PC-3 (cell line): Measurements from ENCODE around the gene GABRB3. TPM values are rescaled to one million over a fixed set of nuclear protein-coding genes. Genes with fewer than 3 reads are reported as not detected.

Experiments used
- ATAC-seq: fragments of 200-7000 bp; cut with Tn5 transposase; 2 replicates; pipeline ENCODE4 v1.9.1; 2020; ENCODE audit warnings: mild to moderate bottlenecking, moderate library complexity
- BruUV-seq: library from RNA; stranded (reverse); fragments of 400-500 nt; replicated peaks from 2 replicates; lab custom pipeline; 2021; lab: Mats Ljungman, UMichigan
- CTCF ChIA-PET: fragments of 300-600 bp; sonication (Branson Sonifier 250); formaldehyde crosslinking; loops from one replicate; lab custom pipeline; 2022; ENCODE audit warnings: antibody characterized with exemption; lab: Charles Lee
- POLR2A ChIA-PET: fragments of 300-600 bp; sonication (Branson Sonifier 250); formaldehyde crosslinking; loops from one replicate; lab custom pipeline; 2022; ENCODE audit warnings: antibody characterized with exemption; ENCODE audit not compliant: unreplicated experiment; lab: Charles Lee
- DNase-seq: peaks from one replicate; pipeline ENCODE4 v3.0.0-alpha.2; 2015
- H2AFZ ChIP-seq: fragments of 300-600 bp; sonication (generic); 2 replicates; pipeline ENCODE4 v1.6.0; 2016; ENCODE audit warnings: antibody characterized with exemption, low read length
- H3F3A ChIP-seq: fragments of 300-600 bp; sonication (generic); one replicate; pipeline ENCODE4 v1.6.0; 2017; ENCODE audit warnings: antibody characterized with exemption, low read length, control low read depth, mild to moderate bottlenecking; ENCODE audit not compliant: unreplicated experiment
- H3K27ac ChIP-seq: fragments of 300-600 bp; sonication (generic); 2 replicates; pipeline ENCODE4 v1.5.1; 2016; ENCODE audit warnings: mild to moderate bottlenecking, low read length
- H3K27me3 ChIP-seq: fragments of 300-600 bp; sonication (generic); 2 replicates; pipeline ENCODE4 v1.6.1; 2016; ENCODE audit warnings: low read length, mixed read lengths
- H3K36me3 ChIP-seq: fragments of 300-600 bp; sonication (generic); 2 replicates; pipeline ENCODE4 v1.6.1; 2016; ENCODE audit warnings: low read depth, mixed run types, low read length, mixed read lengths
- H3K4me1 ChIP-seq: fragments of 300-600 bp; sonication (generic); 2 replicates; pipeline ENCODE4 v1.5.1; 2016; ENCODE audit warnings: low read length; ENCODE audit not compliant: insufficient read depth
- H3K4me2 ChIP-seq: fragments of 300-600 bp; sonication (generic); 2 replicates; pipeline ENCODE4 v1.6.0; 2016; ENCODE audit warnings: low read length
- H3K4me3 ChIP-seq: fragments of 300-600 bp; sonication (generic); 2 replicates; pipeline ENCODE4 v1.5.1; 2016; ENCODE audit warnings: mild to moderate bottlenecking, low read length, mixed read lengths
- H3K79me2 ChIP-seq: fragments of 300-600 bp; sonication (generic); 2 replicates; pipeline ENCODE4 v1.6.1; 2017; ENCODE audit warnings: low read length, mixed read lengths
- H3K9ac ChIP-seq: fragments of 300-600 bp; sonication (generic); 2 replicates; pipeline ENCODE4 v1.6.0; 2016; ENCODE audit warnings: mild to moderate bottlenecking, low read length
- H3K9me2 ChIP-seq: fragments of 300-600 bp; sonication (generic); replicated peaks from 2 replicates; pipeline ENCODE4 v1.6.1; 2016; ENCODE audit warnings: mixed run types, low read length, mixed read lengths
- H3K9me3 ChIP-seq: fragments of 300-600 bp; sonication (generic); 2 replicates; pipeline ENCODE4 v1.6.1; 2016; ENCODE audit warnings: low read length, mixed read lengths
- H4K20me1 ChIP-seq: fragments of 300-600 bp; sonication (generic); 2 replicates; pipeline ENCODE4 v1.6.1; 2016; ENCODE audit warnings: low read length, mixed read lengths
- EZH2 ChIP-seq: fragments of 300-600 bp; sonication (generic); IDR thresholded peaks from one replicate; pipeline ENCODE4 v1.6.1; 2017; ENCODE audit warnings: antibody characterized with exemption, mild to moderate bottlenecking, low read length; ENCODE audit not compliant: unreplicated experiment
- EZH2phosphoT487 ChIP-seq: fragments of 300-600 bp; sonication (generic); IDR thresholded peaks from 2 replicates; pipeline ENCODE4 v1.6.1; 2018; ENCODE audit warnings: mild to moderate bottlenecking, antibody characterized with exemption, low read length, borderline replicate concordance
- intact Hi-C: fragments of 100-400 bp; cut with micrococcal nuclease; formaldehyde crosslinking; loops from 2 replicates; pipeline ENCODE4 v1.9.0; 2023
- total RNA-seq: library from RNA; depleted of rRNA; stranded (reverse); fragments of >200 nt; gene quantifications from 2 replicates; pipeline ENCODE4 v1.2.3, GENCODE V29; 2014
- TF ChIP-seq, protein P1 (sequence below): fragments of 300-600 bp; sonication (generic); conservative IDR thresholded peaks from 2 replicates; pipeline ENCODE4 v1.5.1; 2017; ENCODE audit warnings: antibody characterized with exemption, low read depth, mild to moderate bottlenecking, low read length

GABRB3 gene
- total RNA-seq, 1 experiment from 2014 or later: 6.1 TPM

DNA sequence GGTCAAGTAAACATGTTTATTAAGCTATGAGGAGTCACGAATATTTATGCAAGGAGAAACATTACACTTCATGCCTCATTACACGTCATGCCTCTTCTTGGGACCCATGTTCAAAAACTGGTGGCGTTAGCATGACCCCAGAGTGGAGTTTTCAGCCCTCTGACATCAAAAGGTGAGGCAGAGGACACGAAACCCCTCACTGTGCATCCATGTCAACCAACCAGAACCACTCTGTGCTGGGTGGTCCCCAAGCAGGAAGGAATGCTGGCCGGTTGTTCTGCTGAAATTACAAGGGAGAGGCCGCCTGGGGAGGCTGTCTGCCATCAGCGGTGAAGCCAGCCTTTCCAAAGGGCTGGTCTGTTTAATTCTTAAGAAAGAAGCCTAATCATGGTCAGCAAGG lies 83.4 kb downstream of the GABRB3 start:
- Histone ChIP-seq H3K27ac (no peak overlapping the region), H4K20me1 (no peaks in the 10 kb centered on the region), H3K9me3 (peaks cover 7% of the 10 kb centered on the region; the same call in 1 of the 2 replicates), H3K4me3 (no peak overlapping the region), H3K4me1 (no peaks in the 10 kb centered on the region), H3K9ac (no peak overlapping the region), H3K9me2 (no peaks in the 10 kb centered on the region), H3F3A (no peaks in the 10 kb centered on the region), H3K27me3 (0 out of 2 replicates have a peak, but pooled peaks cover 3% of the 10 kb centered on the region), H3K79me2 (no peaks in the 10 kb centered on the region), H2AFZ (no peak overlapping the region), H3K36me3 (no peaks in the 10 kb centered on the region), H3K4me2 (no peak overlapping the region)
- DNase-seq (no peak), ATAC-seq (no peak)
- TF ChIP-seq EZH2 (no peak), EZH2phosphoT487 (no peak)
- TF ChIP-seq, protein P1, sequence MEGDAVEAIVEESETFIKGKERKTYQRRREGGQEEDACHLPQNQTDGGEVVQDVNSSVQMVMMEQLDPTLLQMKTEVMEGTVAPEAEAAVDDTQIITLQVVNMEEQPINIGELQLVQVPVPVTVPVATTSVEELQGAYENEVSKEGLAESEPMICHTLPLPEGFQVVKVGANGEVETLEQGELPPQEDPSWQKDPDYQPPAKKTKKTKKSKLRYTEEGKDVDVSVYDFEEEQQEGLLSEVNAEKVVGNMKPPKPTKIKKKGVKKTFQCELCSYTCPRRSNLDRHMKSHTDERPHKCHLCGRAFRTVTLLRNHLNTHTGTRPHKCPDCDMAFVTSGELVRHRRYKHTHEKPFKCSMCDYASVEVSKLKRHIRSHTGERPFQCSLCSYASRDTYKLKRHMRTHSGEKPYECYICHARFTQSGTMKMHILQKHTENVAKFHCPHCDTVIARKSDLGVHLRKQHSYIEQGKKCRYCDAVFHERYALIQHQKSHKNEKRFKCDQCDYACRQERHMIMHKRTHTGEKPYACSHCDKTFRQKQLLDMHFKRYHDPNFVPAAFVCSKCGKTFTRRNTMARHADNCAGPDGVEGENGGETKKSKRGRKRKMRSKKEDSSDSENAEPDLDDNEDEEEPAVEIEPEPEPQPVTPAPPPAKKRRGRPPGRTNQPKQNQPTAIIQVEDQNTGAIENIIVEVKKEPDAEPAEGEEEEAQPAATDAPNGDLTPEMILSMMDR: no peak
- POLR2A ChIA-PET: no interaction called here
- CTCF ChIA-PET: no interaction called here
- intact Hi-C loops: no loop called here
- BruUV-seq: no TSS peak

DNA sequence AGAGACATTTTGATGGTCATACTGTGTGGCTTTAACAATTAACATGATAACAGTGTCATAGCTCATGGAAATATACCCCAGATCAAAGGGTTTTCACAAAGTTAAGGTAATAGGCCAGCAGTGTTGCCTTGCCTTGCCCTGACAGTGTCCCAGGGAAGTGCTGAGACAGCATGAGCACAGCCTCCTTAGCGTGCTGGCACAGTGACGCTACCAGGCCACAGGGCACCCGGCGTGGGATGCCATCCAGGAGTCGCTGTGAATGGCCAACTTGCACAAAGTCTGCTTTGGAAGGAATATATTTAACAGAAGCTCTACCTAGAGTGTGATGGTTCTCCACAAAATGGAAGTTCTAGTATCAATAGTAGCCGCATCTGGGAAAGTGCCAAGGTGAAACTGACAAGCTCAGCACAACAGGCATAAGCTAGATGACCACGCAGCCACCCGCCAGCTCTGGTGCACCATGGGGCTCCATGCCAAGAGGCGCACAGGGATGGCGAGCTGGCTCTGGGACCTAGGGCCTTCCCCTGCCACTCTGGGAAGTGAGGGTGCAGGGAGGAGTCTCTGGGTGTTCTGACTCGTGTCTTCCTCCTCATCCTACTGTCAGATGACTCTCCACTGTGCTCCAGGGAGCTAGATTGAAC lies 86.2 kb downstream of the GABRB3 start:
- Histone ChIP-seq H4K20me1 (no peaks in the 10 kb centered on the region), H3K9me2 (no peaks in the 10 kb centered on the region), H3K27ac (no peak overlapping the region), H2AFZ (no peak overlapping the region), H3K27me3 (0 out of 2 replicates have a peak, but pooled peaks cover 4% of the 10 kb centered on the region), H3K4me2 (no peak overlapping the region), H3F3A (no peaks in the 10 kb centered on the region), H3K79me2 (no peaks in the 10 kb centered on the region), H3K9ac (no peak overlapping the region), H3K4me3 (no peak overlapping the region), H3K4me1 (no peaks in the 10 kb centered on the region), H3K36me3 (no peaks in the 10 kb centered on the region), H3K9me3 (no peaks in the 10 kb centered on the region)
- no peak for TF ChIP-seq EZH2
- TF ChIP-seq, protein P1: no peak
- no peak for TF ChIP-seq EZH2phosphoT487
- CTCF ChIA-PET: no interaction called here
- ATAC-seq: no peak
- BruUV-seq: no TSS peak
- POLR2A ChIA-PET: no interaction called here
- DNase-seq: no peak
- intact Hi-C loops: no loop called here

DNA sequence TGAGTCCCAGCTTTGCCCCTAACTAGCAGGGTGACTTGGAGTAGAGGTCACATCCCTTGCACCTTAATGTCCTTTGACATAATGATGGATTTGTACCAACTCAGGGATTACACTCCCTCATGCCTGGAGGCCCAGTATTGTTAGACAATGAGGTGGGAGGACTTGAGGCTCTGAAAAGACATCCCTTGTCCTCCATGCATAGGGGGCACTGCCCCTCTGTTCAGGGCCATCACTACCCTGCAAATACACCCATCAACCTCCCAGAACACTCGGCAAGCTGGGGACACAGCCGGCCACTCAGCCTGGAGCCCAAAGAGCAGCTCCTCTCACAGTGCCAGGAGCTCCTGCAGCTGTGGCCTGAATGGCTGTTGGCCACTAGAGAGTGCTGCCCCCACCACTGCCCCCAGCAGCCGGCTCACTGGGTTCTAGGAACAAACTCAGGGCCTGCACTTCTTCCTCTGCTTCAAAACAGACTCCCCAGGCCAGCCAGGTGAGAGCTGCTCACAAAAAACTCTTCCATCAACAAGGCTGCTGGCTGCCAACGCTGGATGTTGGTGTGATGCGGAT lies 90.2 kb downstream of the GABRB3 start:
- Histone ChIP-seq H3K9me2 (no peaks in the 10 kb centered on the region), H3K4me1 (no peaks in the 10 kb centered on the region), H3K4me2 (no peak overlapping the region), H3F3A (no peaks in the 10 kb centered on the region), H2AFZ (no peak overlapping the region), H3K79me2 (no peaks in the 10 kb centered on the region), H3K9me3 (no peaks in the 10 kb centered on the region), H4K20me1 (no peaks in the 10 kb centered on the region), H3K9ac (no peak overlapping the region), H3K27me3 (0 out of 2 replicates have a peak, but pooled peaks cover 8% of the 10 kb centered on the region), H3K4me3 (no peak overlapping the region), H3K27ac (no peak overlapping the region), H3K36me3 (no peaks in the 10 kb centered on the region)
- ATAC-seq: no peak
- ChIA-PET CTCF (no interaction called here), POLR2A (no interaction called here)
- BruUV-seq: no TSS peak
- no peak for TF ChIP-seq EZH2phosphoT487
- TF ChIP-seq, protein P1: no peak
- TF ChIP-seq EZH2: no peak
- no peak for DNase-seq
- intact Hi-C loops: no loop called here
